Measurements from ENCODE around the gene ANKRD40CL. TPM values are rescaled to one million over a fixed set of nuclear protein-coding genes. Genes with fewer than 3 reads are reported as not detected.

The ANKRD40CL gene
- total RNA-seq, 1 experiment from 2014 or later, result not detected

DNA sequence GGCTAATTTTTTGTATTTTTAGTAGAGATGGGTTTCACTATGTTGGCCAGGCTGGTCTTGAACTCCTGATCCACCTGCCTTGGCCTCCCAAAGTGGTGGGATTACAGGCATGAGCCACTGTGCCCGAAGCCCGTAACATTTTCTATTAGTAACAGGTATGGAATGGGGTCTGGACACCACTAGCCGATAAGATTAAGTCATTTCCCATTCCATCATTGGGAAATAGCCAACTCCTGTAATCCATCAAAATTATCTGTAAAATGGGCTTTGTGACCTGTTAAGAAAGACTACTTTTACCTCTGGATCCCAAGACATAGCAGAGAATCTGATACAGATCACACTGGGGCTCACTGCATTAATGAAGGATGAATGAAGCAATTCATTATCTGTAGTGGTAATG lies 51.8 kb downstream of the ANKRD40CL start:
- H3K9me3 ChIP-seq (ENCODE audit: control insufficient read depth, low read depth, low read length), result no peaks in the 10 kb centered on the region
- H2BK12ac ChIP-seq (ENCODE audit: insufficient read length, low read depth, low read length), result no peak overlapping the region
- no peak overlapping the region for H3K23ac ChIP-seq (ENCODE audit: insufficient read length, low read depth, low read length)
- H3K9ac ChIP-seq (ENCODE audit: extremely low read depth, insufficient read length, low read length), result no peak overlapping the region
- Mint-ChIP-seq H3K4me3 (no peak overlapping the region), H3K9me3 (no peaks in the 10 kb centered on the region), H3K27ac (no peak overlapping the region), H3K27me3 (ENCODE audit: low read depth) (no peaks in the 10 kb centered on the region; the same call in 1 of the 2 replicates), H3K4me1 (peaks cover 6 to 12% of the 10 kb centered on the region in 2 experiments), H3K36me3 (ENCODE audit: insufficient read depth in 1 of 3, low read depth in 3 of 3) (peaks cover 0 to 5% (median 3%) of the 10 kb centered on the region in 3 experiments; a peak in 1 of 7 replicates)
- H4K8ac ChIP-seq (replicated peaks; ENCODE audit: insufficient read length, low read depth, low read length), result no peak overlapping the region
- no peaks in the 10 kb centered on the region for H3K27me3 ChIP-seq (ENCODE audit: insufficient read depth, low read length)
- H3K79me1 ChIP-seq (ENCODE audit: insufficient read depth, low read depth, low read length, poor library complexity, severe bottlenecking), result no peaks in the 10 kb centered on the region
- no peak overlapping the region for H3K56ac ChIP-seq (ENCODE audit: insufficient read length, low read depth, low read length)
- H3K4ac ChIP-seq (ENCODE audit: low read depth, low read length), result no peak overlapping the region
- H3K4me1 ChIP-seq (ENCODE audit: insufficient read depth, low read length), result no peaks in the 10 kb centered on the region; the same call in 1 of the 2 replicates
- no peak overlapping the region for H3K18ac ChIP-seq (ENCODE audit: insufficient read length, low read depth, low read length)
- no peak overlapping the region for H3K14ac ChIP-seq (ENCODE audit: insufficient read depth, low read length)
- no peak overlapping the region for H3T11ph ChIP-seq (ENCODE audit: low read length)
- no peak overlapping the region for H3K4me2 ChIP-seq (ENCODE audit: insufficient read depth, insufficient read length, low read length)
- no peak overlapping the region for H2AK5ac ChIP-seq (ENCODE audit: insufficient read length, low read length)
- H4K5ac ChIP-seq (ENCODE audit: insufficient read length, low read depth, low read length), result no peak overlapping the region
- no peak overlapping the region for H2BK5ac ChIP-seq (ENCODE audit: insufficient read length, low read length)
- H4K20me1 ChIP-seq (ENCODE audit: control insufficient read depth, insufficient read depth, insufficient read length), result no peaks in the 10 kb centered on the region
- peaks cover 6% of the 10 kb centered on the region for H3K23me2 ChIP-seq (ENCODE audit: insufficient read length, low read depth, low read length, poor library complexity, severe bottlenecking)
- no peak overlapping the region for H4K91ac ChIP-seq (ENCODE audit: insufficient read length, low read depth, low read length)
- H2BK120ac ChIP-seq (ENCODE audit: low read depth, low read length, poor library complexity, severe bottlenecking), result no peak overlapping the region
- no CpG with 5 or more reads among the region's 3 CpGs for WGBS (ENCODE audit: extremely low coverage, insufficient read length, low lambda C conversion rate)
- TF ChIP-seq, protein P1, sequence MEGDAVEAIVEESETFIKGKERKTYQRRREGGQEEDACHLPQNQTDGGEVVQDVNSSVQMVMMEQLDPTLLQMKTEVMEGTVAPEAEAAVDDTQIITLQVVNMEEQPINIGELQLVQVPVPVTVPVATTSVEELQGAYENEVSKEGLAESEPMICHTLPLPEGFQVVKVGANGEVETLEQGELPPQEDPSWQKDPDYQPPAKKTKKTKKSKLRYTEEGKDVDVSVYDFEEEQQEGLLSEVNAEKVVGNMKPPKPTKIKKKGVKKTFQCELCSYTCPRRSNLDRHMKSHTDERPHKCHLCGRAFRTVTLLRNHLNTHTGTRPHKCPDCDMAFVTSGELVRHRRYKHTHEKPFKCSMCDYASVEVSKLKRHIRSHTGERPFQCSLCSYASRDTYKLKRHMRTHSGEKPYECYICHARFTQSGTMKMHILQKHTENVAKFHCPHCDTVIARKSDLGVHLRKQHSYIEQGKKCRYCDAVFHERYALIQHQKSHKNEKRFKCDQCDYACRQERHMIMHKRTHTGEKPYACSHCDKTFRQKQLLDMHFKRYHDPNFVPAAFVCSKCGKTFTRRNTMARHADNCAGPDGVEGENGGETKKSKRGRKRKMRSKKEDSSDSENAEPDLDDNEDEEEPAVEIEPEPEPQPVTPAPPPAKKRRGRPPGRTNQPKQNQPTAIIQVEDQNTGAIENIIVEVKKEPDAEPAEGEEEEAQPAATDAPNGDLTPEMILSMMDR (conservative IDR thresholded peaks at IDR 0.05), result no peak
- H3K27ac ChIP-seq (ENCODE audit: insufficient read length, low read depth, low read length), result no peak overlapping the region
- peaks cover 7% of the 10 kb centered on the region for H3K79me2 ChIP-seq (ENCODE audit: insufficient read depth, low read length)
- H2BK20ac ChIP-seq (ENCODE audit: low read depth, low read length, poor library complexity, severe bottlenecking), result no peak overlapping the region
- H2BK15ac ChIP-seq (ENCODE audit: low read depth, low read length), result no peak overlapping the region
- H2AFZ ChIP-seq (ENCODE audit: low read length), result no peak overlapping the region
- DNase-seq, result no peak

Measured in H9 (cell line).